A549 (cell line): ENCODE measurements around the gene FANCB. TPM values are rescaled to one million over a fixed set of nuclear protein-coding genes. Genes with fewer than 3 reads are reported as not detected.

ENCODE experiments used
- ATAC-seq, 2 experiments: fragments of 200-7000 bp in 1 of 2; fragments of >200 bp in 1 of 2; cut with Nextera tagmentation in 1 of 2; cut with Tn5 transposase in 1 of 2; 3 replicates each; pipeline versions ENCODE4 v1.8.0 to v1.9.1; 2018 to 2020; ENCODE audit warnings: mild to moderate bottlenecking in 1 of 2, moderate library complexity in 1 of 2
- CTCF ChIA-PET: fragments of 300-600 bp; sonication (Branson Sonifier 250); formaldehyde crosslinking; extraction: SDS; loops from one replicate; lab custom pipeline; 2021; ENCODE audit warnings: antibody characterized with exemption, inconsistent platforms; lab: Yijun Ruan, JAX
- POLR2A ChIA-PET: fragments of 350-600 bp; formaldehyde crosslinking; extraction: SDS; loops from one replicate; lab custom pipeline; 2021; ENCODE audit warnings: antibody characterized with exemption, inconsistent platforms; lab: Yijun Ruan, JAX
- DNase-seq, 2 experiments: peaks; one replicate each; pipeline versions ENCODE4 v3.0.0 to v3.0.0-alpha.2; 2011 to 2016; ENCODE audit warnings: low read depth in 1 of 2, low spot score in 1 of 2
- FAIRE-seq: peaks from 2 replicates; lab custom pipeline; 2011; peaks lifted over from hg19 to GRCh38; lab: Jason Lieb, UNC
- H3K27ac ChIP-seq, 2 experiments: fragments of >200 bp; sonication (Bioruptor Twin); formaldehyde crosslinking; 3 replicates each; pipeline ENCODE4 v1.5.1; 2016 to 2017
- H3K4me1 ChIP-seq: fragments of >200 bp; sonication (Bioruptor Twin); formaldehyde crosslinking; 3 replicates; pipeline ENCODE4 v1.6.1; 2016
- H3K4me2 ChIP-seq: fragments of >200 bp; sonication (Bioruptor Twin); formaldehyde crosslinking; 3 replicates; pipeline ENCODE4 v1.6.1; 2016
- H3K4me3 ChIP-seq: fragments of >200 bp; sonication (Bioruptor Twin); formaldehyde crosslinking; 3 replicates; pipeline ENCODE4 v1.5.1; 2016
- H3K9me3 ChIP-seq: fragments of >200 bp; sonication (Bioruptor Twin); formaldehyde crosslinking; 3 replicates; pipeline ENCODE4 v1.6.1; 2016
- BHLHE40 ChIP-seq: IDR thresholded peaks from 2 replicates; pipeline ENCODE4 v1.6.1; 2012; ENCODE audit warnings: low read depth, low read length, inconsistent platforms
- CBX2 ChIP-seq: fragments of 200-600 bp; sonication (generic); IDR thresholded peaks from 2 replicates; pipeline ENCODE4 v1.6.1; 2016; ENCODE audit warnings: low read depth, mild to moderate bottlenecking, borderline replicate concordance
- CEBPB ChIP-seq, 2 experiments: fragments of >200 bp in 1 of 2; sonication (Bioruptor Twin) in 1 of 2; formaldehyde crosslinking in 1 of 2; IDR thresholded peaks; 2 replicates each; pipeline ENCODE4 v1.6.1; 2012 to 2016
- EHF ChIP-seq: fragments of 250-450 bp; sonication (Bioruptor Pico); IDR thresholded peaks from 2 replicates; pipeline ENCODE4 v1.5.0; 2020; ENCODE audit warnings: mild to moderate bottlenecking
- EHMT2 ChIP-seq: fragments of 200-600 bp; sonication (generic); IDR thresholded peaks from 2 replicates; pipeline ENCODE4 v1.6.1; 2016; ENCODE audit warnings: antibody characterized with exemption, low read depth, mild to moderate bottlenecking, moderate library complexity
- ESRRA ChIP-seq: fragments of 150-350 bp; IDR thresholded peaks from 2 replicates; pipeline ENCODE4 v1.6.1; 2014; ENCODE audit warnings: mild to moderate bottlenecking, low read length, borderline replicate concordance
- FOSB ChIP-seq: fragments of 250-450 bp; sonication (Bioruptor Pico); IDR thresholded peaks from 2 replicates; pipeline ENCODE4 v1.5.0; 2020; ENCODE audit warnings: mild to moderate bottlenecking, moderate library complexity
- GATA3 ChIP-seq: IDR thresholded peaks from 2 replicates; pipeline ENCODE4 v1.6.1; 2012; ENCODE audit warnings: borderline replicate concordance
- HEYL ChIP-seq: fragments of 250-450 bp; sonication (Bioruptor Pico); IDR thresholded peaks from 2 replicates; pipeline ENCODE4 v1.8.0; 2021; ENCODE audit warnings: mild to moderate bottlenecking, moderate library complexity
- HOXA7 ChIP-seq: fragments of 250-450 bp; sonication (Bioruptor Pico); IDR thresholded peaks from 2 replicates; pipeline ENCODE4 v1.5.0; 2020; ENCODE audit warnings: mild to moderate bottlenecking, moderate library complexity
- KDM1A ChIP-seq: fragments of 200-600 bp; sonication (generic); IDR thresholded peaks from 2 replicates; pipeline ENCODE4 v1.6.1; 2016; ENCODE audit warnings: low read depth, mild to moderate bottlenecking
- KDM5A ChIP-seq: fragments of 200-600 bp; sonication (generic); IDR thresholded peaks from 2 replicates; pipeline ENCODE4 v1.6.1; 2016; ENCODE audit warnings: antibody characterized with exemption, mild to moderate bottlenecking
- MAFK ChIP-seq: fragments of 450-650 bp; IDR thresholded peaks from 2 replicates; pipeline ENCODE4 v1.6.1; 2014; ENCODE audit not compliant: partially characterized antibody
- PHF8 ChIP-seq: fragments of 200-600 bp; sonication (generic); IDR thresholded peaks from 2 replicates; pipeline ENCODE4 v1.6.1; 2016; ENCODE audit warnings: low read depth, mild to moderate bottlenecking, antibody characterized with exemption, moderate library complexity, borderline replicate concordance
- POLR2AphosphoS2 ChIP-seq: conservative IDR thresholded peaks from 2 replicates; pipeline ENCODE4 v1.6.1; 2012; ENCODE audit warnings: low read length, improper control_type of control experiment, inconsistent platforms
- RAD21 ChIP-seq, 2 experiments: fragments of >200 bp in 1 of 2; sonication (Bioruptor Twin) in 1 of 2; formaldehyde crosslinking in 1 of 2; IDR thresholded peaks in 1 of 2; conservative IDR thresholded peaks in 1 of 2; 2 replicates in 1 of 2; 3 replicates in 1 of 2; pipeline ENCODE4 v1.6.1; 2012 to 2018; ENCODE audit warnings: inconsistent platforms in 1 of 2
- RCOR1 ChIP-seq: fragments of 150-350 bp; IDR thresholded peaks from 2 replicates; pipeline ENCODE4 v1.6.1; 2014; ENCODE audit warnings: antibody characterized with exemption, low read length, low read depth
- RFX5 ChIP-seq: fragments of 450-650 bp; IDR thresholded peaks from 2 replicates; pipeline ENCODE4 v1.7.1; 2014; ENCODE audit warnings: antibody characterized with exemption, mild to moderate bottlenecking, moderate library complexity
- SMC3 ChIP-seq: fragments of >200 bp; sonication (Bioruptor Twin); formaldehyde crosslinking; IDR thresholded peaks from 3 replicates; pipeline ENCODE4 v1.6.1; 2018; ENCODE audit warnings: inconsistent platforms
- ZFP36 ChIP-seq: fragments of 450-650 bp; IDR thresholded peaks from 2 replicates; pipeline ENCODE4 v1.6.1; 2014; ENCODE audit warnings: borderline replicate concordance; ENCODE audit not compliant: partially characterized antibody
- ZNF302 ChIP-seq: fragments of 250-450 bp; sonication (Bioruptor Pico); IDR thresholded peaks from 2 replicates; pipeline ENCODE4 v1.9.0; 2021; ENCODE audit warnings: inconsistent platforms, mild to moderate bottlenecking, moderate library complexity
- WGBS: methylation state at CpG from one replicate; pipeline ENCODE4 v1.1.6; 2017; ENCODE audit errors: missing lambda C conversion rate; 5-methylcytosine and 5-hydroxymethylcytosine counted together
- polyA plus RNA-seq, 4 experiments: library from polyadenylated mRNA; depleted of rRNA in 3 of 4; stranded (reverse); fragments of >200 nt; fragmentation: RNase III in 1 of 4; extraction: RNeasy Plus Mini Kit Qiagen cat#74134 plus additional on column Dnase treatment in 1 of 4; gene quantifications; 2 replicates in 3 of 4; 3 replicates in 1 of 4; pipeline ENCODE4 v1.2.3, GENCODE V29; 2011 to 2017
- TF ChIP-seq, protein P1 (sequence below): IDR thresholded peaks from 2 replicates; pipeline ENCODE4 v1.6.1; 2012; ENCODE audit warnings: low read depth, borderline replicate concordance
- TF ChIP-seq, protein P2 (sequence below): fragments of >200 bp; sonication (Bioruptor Twin); formaldehyde crosslinking; IDR thresholded peaks from 3 replicates; pipeline ENCODE4 v1.5.1; 2016
- TF ChIP-seq, protein P3 (sequence below): fragments of >200 bp; sonication (Bioruptor Twin); formaldehyde crosslinking; IDR thresholded peaks from 2 replicates; pipeline ENCODE4 v1.6.1; 2016
- TF ChIP-seq, protein P4 (sequence below): IDR thresholded peaks from 2 replicates; pipeline ENCODE4 v1.6.1; 2012
- TF ChIP-seq, protein P5 (sequence below): fragments of 250-450 bp; sonication (Bioruptor Pico); IDR thresholded peaks from 2 replicates; pipeline ENCODE4 v1.5.0; 2021; ENCODE audit warnings: mild to moderate bottlenecking, moderate library complexity, borderline replicate concordance

Gene FANCB
- polyA plus RNA-seq, 2 of the 4 experiments (the other 2 are of a cell fraction): 5.3 to 7.8 TPM

DNA sequence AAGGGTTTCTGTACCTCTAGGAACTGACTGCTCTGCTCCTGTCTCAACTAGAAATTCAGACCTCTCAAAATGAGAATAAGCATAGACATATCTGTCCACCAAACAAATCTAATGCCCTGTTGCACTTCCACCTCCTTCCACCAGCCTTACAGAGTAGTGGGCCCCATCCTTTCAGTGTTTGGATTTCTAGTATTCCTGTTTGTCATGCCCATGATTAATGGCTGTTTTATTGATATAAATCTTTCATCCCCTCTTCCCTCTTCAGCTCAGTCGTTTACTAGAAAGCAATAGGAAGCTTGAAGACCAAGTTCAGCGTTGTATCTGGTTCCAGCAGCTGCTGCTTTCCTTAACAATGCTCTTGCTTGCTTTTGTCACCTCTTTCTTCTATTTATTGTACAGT, 46.5 kb upstream of the FANCB start:
- no peak for ATAC-seq
- TF ChIP-seq RCOR1 (no peak), POLR2AphosphoS2 (no peak), ZFP36 (no peak), RAD21 (conservative IDR thresholded peaks at IDR 0.05 in 1 of 2, IDR thresholded peaks at IDR 0.05 in 1 of 2) (no peak), FOSB (no peak), EHMT2 (no peak), RFX5 (no peak), ESRRA (no peak), KDM5A (no peak), CBX2 (no peak), MAFK (no peak)
- TF ChIP-seq, protein P1, sequence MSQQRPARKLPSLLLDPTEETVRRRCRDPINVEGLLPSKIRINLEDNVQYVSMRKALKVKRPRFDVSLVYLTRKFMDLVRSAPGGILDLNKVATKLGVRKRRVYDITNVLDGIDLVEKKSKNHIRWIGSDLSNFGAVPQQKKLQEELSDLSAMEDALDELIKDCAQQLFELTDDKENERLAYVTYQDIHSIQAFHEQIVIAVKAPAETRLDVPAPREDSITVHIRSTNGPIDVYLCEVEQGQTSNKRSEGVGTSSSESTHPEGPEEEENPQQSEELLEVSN: no peak
- TF ChIP-seq, protein P2, sequence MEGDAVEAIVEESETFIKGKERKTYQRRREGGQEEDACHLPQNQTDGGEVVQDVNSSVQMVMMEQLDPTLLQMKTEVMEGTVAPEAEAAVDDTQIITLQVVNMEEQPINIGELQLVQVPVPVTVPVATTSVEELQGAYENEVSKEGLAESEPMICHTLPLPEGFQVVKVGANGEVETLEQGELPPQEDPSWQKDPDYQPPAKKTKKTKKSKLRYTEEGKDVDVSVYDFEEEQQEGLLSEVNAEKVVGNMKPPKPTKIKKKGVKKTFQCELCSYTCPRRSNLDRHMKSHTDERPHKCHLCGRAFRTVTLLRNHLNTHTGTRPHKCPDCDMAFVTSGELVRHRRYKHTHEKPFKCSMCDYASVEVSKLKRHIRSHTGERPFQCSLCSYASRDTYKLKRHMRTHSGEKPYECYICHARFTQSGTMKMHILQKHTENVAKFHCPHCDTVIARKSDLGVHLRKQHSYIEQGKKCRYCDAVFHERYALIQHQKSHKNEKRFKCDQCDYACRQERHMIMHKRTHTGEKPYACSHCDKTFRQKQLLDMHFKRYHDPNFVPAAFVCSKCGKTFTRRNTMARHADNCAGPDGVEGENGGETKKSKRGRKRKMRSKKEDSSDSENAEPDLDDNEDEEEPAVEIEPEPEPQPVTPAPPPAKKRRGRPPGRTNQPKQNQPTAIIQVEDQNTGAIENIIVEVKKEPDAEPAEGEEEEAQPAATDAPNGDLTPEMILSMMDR: no peak
- TF ChIP-seq, protein P3, sequence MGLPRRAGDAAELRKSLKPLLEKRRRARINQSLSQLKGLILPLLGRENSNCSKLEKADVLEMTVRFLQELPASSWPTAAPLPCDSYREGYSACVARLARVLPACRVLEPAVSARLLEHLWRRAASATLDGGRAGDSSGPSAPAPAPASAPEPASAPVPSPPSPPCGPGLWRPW: no peak
- TF ChIP-seq, all 56 proteins: peak for 0
- Histone ChIP-seq H3K27ac (no peak overlapping the region), H3K4me1 (no peaks in the 10 kb centered on the region), H3K4me3 (no peak overlapping the region), H3K9me3 (no peaks in the 10 kb centered on the region), H3K4me2 (no peak overlapping the region)
- ChIA-PET CTCF (interaction anchor here (1.3 kb wide), 1 partner anchor 9 kb away, joined by 3 read pairs; no protein-coding TSS in a partner anchor), POLR2A (no interaction called here)
- FAIRE-seq (no peak), DNase-seq (no peak)
- 39% methylated on average over 2 of the region's 2 CpGs for WGBS

DNA sequence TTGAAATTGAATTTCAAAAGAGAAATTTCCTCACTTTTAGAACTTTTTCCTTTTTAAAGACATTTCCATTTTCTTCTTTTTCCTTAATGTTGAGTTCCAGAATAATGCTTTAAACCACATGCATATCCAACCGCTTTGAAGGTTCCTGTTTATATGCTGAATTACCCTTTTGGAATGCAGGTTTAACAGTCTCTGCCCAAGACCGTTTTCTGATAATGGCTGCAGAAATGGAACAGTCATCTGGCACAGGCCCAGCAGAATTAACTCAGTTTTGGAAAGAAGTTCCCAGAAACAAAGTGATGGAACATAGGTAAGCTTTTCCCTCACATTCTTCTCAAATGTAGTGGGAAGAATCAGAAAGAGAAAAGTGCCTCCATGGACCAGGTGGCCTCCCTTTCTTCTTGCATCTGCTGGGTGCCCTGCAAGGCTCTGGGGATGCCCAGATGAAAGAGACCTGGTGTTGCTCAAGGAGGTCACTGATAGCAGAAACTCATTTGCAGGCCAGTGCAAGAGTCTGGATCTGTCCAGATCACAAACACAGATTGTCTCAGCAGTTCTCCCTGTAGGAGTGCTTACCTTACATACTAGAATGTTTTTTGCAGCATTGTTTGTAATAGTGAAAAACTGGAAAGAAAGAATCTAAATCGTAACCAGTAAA, 43.3 kb upstream of the FANCB start:
- peak; percentile 78 for FAIRE-seq
- Histone ChIP-seq H3K9me3 (no peaks in the 10 kb centered on the region), H3K4me1 (no peaks in the 10 kb centered on the region), H3K27ac (no peak overlapping the region), H3K4me2 (no peak overlapping the region), H3K4me3 (no peak overlapping the region)
- WGBS: 79% methylated on average over 3 of the region's 3 CpGs
- CTCF ChIA-PET: no interaction called here
- DNase-seq: no peak
- TF ChIP-seq BHLHE40 (no peak), POLR2AphosphoS2 (no peak), EHF (CRISPR knock-in tag) (no peak), CEBPB (IDR thresholded peaks at IDR 0.05) (no peak), HEYL (CRISPR knock-in tag) (no peak), GATA3 (no peak), PHF8 (no peak), HOXA7 (CRISPR knock-in tag) (no peak), ZNF302 (no peak), ESRRA (no peak), RCOR1 (no peak), SMC3 (no peak), KDM1A (no peak)
- TF ChIP-seq, protein P3: no peak
- TF ChIP-seq, protein P4, sequence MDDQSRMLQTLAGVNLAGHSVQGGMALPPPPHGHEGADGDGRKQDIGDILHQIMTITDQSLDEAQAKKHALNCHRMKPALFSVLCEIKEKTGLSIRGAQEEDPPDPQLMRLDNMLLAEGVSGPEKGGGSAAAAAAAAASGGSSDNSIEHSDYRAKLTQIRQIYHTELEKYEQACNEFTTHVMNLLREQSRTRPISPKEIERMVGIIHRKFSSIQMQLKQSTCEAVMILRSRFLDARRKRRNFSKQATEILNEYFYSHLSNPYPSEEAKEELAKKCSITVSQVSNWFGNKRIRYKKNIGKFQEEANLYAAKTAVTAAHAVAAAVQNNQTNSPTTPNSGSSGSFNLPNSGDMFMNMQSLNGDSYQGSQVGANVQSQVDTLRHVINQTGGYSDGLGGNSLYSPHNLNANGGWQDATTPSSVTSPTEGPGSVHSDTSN: no peak
- TF ChIP-seq, protein P5, sequence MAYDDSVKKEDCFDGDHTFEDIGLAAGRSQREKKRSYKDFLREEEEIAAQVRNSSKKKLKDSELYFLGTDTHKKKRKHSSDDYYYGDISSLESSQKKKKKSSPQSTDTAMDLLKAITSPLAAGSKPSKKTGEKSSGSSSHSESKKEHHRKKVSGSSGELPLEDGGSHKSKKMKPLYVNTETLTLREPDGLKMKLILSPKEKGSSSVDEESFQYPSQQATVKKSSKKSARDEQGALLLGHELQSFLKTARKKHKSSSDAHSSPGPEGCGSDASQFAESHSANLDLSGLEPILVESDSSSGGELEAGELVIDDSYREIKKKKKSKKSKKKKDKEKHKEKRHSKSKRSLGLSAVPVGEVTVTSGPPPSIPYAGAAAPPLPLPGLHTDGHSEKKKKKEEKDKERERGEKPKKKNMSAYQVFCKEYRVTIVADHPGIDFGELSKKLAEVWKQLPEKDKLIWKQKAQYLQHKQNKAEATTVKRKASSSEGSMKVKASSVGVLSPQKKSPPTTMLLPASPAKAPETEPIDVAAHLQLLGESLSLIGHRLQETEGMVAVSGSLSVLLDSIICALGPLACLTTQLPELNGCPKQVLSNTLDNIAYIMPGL: no peak
- POLR2A ChIA-PET: no interaction called here
- ATAC-seq: no peak
